Hematopoietic multipotent progenitor cell treated with erythropoietin and hydrocortisone succinate and interleukin-3 and kit ligand, for 8 days (in vitro differentiated cells): ENCODE data around the gene NELL2.

Experiments used
- DNase-seq: peaks from one replicate; pipeline ENCODE4 v3.0.0-alpha.2; 2015

NELL2 gene

GRCh38 chr12:44589697-44590096, 286.4 kb downstream of the NELL2 start:
- DNase-seq = no peak

GRCh38 chr12:44588651-44589050, 287.5 kb downstream of the NELL2 start:
- no peak for DNase-seq

- DNase-seq = no peak
These were observed 291.5 kb downstream of the NELL2 start for GRCh38 chr12:44584625-44585024.

- no peak for DNase-seq
These were observed 293.6 kb downstream of the NELL2 start for GRCh38 chr12:44582521-44582920.

GRCh38 chr12:44581642-44582242, 294.4 kb downstream of the NELL2 start:
- DNase-seq = no peak

GRCh38 chr12:44574586-44574985, 301.5 kb downstream of the NELL2 start:
- no peak for DNase-seq

- no peak for DNase-seq
These were observed 302.4 kb downstream of the NELL2 start for GRCh38 chr12:44573723-44574122.

- DNase-seq = no peak
These were observed 305.0 kb downstream of the NELL2 start for GRCh38 chr12:44571006-44571550.

GRCh38 chr12:44570036-44570583, 306.0 kb downstream of the NELL2 start:
- DNase-seq = no peak

- DNase-seq = no peak
These were observed 311.0 kb downstream of the NELL2 start for GRCh38 chr12:44565163-44565562.

- DNase-seq = no peak
These were observed 312.6 kb downstream of the NELL2 start for GRCh38 chr12:44563486-44563885.

- DNase-seq = no peak
These were observed 317.6 kb downstream of the NELL2 start for GRCh38 chr12:44558340-44559100.

- DNase-seq = no peak
These were observed 320.7 kb downstream of the NELL2 start for GRCh38 chr12:44555454-44555853.

GRCh38 chr12:44551631-44552030, 324.5 kb downstream of the NELL2 start:
- DNase-seq = no peak

- DNase-seq = no peak
These were observed 325.7 kb downstream of the NELL2 start for GRCh38 chr12:44550377-44550776.

GRCh38 chr12:44546060-44546459, 330.1 kb downstream of the NELL2 start:
- DNase-seq = no peak

GRCh38 chr12:44544018-44544417, 332.1 kb downstream of the NELL2 start:
- DNase-seq = no peak

- DNase-seq = no peak
These were observed 333.4 kb downstream of the NELL2 start for GRCh38 chr12:44542716-44543115.

GRCh38 chr12:44537354-44537753, 338.8 kb downstream of the NELL2 start:
- DNase-seq = no peak

GRCh38 chr12:44532940-44533339, 343.2 kb downstream of the NELL2 start:
- DNase-seq = no peak

GRCh38 chr12:44531320-44531971, 344.7 kb downstream of the NELL2 start:
- no peak for DNase-seq

- no peak for DNase-seq
These were observed 349.4 kb downstream of the NELL2 start for GRCh38 chr12:44526655-44527182.
